Activated CD4-positive, alpha-beta T cell treated with anti-CD3 and anti-CD28 coated beads, Interleukin-2, amount 50 U/mL, for 16 hours (primary cell): ENCODE results near the gene CDK7.
A peak's percentile ranks its signal among the peaks of the same experiment; 100 is the strongest.
"Not testable (repeated sequence)": the region's sequence is repeated elsewhere in the genome, so short reads cannot be mapped to it uniquely, and the experiment has no call there.

ENCODE experiments used
- DNase-seq: peaks from one replicate; pipeline ENCODE4 v3.0.0-alpha.2; 2020

Gene CDK7

GRCh38 chr5:69234457-69235268 lies at the start of gene CDK7:
Gene CDK7 (plus strand): TSS chr5:69234886. CDS start chr5:69234976, 90 bp downstream.
- DNase-seq = peak; percentile 93

DNA sequence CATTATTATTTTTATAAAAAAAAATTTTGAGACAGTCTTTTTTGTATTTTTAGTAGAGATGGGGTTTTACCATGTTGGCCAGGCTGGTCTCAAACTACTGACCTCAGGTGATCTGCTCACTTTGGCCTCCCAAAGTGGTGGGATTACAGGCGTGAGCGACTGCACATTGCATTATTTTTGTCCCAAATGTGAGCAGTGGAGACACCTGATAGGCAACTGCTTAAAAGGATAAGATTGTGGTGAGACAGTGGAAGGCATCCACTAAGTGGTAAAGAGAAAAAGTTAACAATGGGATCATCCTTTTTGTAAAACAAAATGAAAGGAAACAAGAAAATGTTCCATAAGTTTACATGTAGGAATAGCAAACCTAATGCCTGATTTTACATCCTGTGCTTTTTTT lies 47.3 kb upstream of the CDK7 start:
- no peak for DNase-seq

GRCh38 chr5:69188811-69189161 lies 45.9 kb upstream of the CDK7 start:
- no peak for DNase-seq

DNA sequence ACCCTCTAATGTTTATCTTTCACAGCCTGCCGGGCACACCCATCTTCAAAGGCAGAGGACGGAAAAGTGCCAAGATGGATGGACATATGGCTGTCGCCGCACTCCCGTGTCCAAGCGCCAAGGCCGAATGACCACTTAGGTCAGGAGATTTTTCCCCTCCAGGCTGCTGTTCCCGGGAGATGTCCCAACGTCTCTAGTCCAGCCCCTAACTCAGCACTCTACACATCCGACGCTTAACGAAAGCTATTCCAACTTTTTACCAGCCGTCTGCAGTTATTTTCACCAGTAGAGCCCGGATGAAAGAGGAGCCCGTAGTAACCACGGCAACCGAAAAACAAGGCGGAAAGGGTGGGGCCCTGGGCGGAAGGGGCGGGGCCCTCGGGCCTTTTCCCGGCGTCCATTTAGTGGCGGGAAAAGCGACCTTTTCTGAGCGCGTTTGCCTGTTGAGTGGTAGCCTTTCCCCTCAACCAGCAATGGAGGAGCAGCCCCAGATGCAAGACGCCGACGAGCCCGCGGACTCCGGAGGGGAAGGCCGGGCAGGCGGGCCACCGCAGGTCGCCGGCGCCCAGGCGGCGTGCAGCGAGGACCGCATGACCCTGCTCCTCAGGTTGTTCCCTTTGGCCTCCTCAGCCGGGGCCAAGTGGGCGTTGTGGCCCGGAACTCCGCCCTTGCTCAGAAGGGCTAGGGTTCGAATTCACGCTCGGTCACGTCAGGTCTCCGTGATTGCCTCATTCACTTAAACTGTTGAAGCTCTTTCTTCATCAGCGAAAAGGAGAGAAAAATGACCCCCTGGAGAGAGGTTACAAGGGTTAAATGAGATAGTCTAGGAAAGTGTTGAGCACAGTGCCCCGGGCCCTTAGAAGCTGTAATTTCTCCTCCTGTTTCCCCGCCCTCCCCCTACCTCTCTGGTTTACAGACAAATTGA lies 45.3 kb upstream of the CDK7 start, which contains the start of gene CENPH:
TSS of gene CENPH (plus strand) at position 422 of the 925 bp plus-strand sequence. CDS start at position 474, 52 bp downstream.
- DNase-seq = peak; percentile 95

DNA sequence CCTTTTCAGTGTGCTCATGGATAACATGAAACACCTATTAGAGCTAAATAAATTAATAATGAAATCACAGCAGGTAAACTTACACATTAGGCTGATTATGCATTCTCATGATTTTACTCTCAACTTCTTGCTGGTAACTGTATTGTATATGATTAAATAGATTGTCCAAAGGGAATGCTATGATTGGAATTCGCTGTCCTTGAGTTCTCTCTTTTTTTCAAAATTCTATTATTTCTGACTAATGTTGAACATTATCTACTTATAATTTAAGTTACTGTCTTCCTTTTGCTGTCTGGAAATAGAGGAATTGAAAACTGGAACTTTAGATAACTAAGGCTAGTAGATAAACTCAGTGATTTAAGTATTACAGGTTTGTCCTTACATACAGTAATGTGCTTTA lies 32.2 kb upstream of the CDK7 start:
- no peak for DNase-seq

- no peak for DNase-seq
These were observed 28.0 kb upstream of the CDK7 start for GRCh38 chr5:69206528-69207190.

- DNase-seq = no peak
These were observed 25.1 kb upstream of the CDK7 start for GRCh38 chr5:69209602-69210001.

DNA sequence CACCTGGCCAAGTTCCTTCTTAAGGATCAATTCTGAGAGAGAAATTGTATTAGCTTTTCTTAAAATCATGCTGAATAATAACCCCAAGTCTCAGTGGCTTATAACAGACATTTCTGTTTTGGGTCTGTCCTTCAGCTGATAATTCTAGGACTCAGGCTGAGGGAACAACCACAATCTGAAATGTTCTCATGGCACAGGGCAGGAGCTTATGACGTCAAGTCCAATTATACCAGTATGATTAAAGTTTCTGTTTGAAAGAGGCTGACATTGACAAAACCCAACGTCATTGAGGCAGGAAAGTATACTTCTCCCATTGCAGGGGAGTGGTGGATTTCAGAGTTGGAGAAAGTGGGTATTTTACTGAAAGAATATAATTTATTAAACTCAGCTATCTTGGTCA lies 23.5 kb upstream of the CDK7 start:
- DNase-seq = no peak

DNA sequence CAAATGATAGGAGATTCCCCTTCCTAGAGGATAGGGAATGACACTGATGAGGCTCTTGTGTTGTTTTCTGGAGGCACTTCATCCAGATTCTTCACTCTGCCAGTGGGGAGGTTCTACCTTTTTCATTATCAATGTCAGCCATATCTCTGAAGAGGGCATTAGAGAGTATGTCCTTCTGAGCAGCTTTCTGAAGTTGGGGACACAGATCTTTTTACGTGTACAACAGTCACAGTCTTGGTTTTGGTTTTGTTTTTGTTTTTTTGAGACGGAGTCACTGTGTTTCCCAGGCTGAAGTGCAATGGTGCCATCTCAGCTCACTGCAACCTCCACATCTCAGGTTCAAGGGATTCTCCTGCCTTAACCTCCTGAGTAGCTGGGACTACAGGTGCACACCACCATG lies 22.7 kb upstream of the CDK7 start:
- no peak for DNase-seq

- DNase-seq = no peak
These were observed 21.0 kb upstream of the CDK7 start for GRCh38 chr5:69213513-69214215.

GRCh38 chr5:69217151-69217511 lies 17.6 kb upstream of the CDK7 start:
- peak; percentile 5 for DNase-seq

- DNase-seq = peak; percentile 97
These were observed 16.8 kb upstream of the CDK7 start for GRCh38 chr5:69217548-69218526.

DNA sequence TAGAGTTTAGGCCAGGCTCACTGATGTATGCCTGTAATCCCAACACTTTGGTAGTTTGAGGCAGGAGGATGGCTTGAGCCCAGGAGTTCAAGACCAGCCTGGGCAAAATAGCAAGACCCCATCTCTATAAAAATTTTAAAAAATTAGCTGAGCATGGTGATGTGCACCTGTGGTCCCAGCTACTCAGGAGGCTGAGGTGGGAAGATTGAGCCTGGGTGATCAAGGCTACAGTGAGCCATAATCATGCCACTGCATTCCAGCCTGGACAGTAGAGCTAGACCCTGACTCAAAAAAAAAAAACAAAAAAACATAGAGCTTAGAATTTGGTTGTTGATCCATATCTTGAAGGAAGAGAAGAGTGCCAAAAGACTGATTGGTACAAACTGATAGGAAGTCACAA lies 14.7 kb upstream of the CDK7 start:
- DNase-seq = no peak

GRCh38 chr5:69220371-69220770 lies 14.3 kb upstream of the CDK7 start:
- not testable (repeated sequence) for DNase-seq

DNA sequence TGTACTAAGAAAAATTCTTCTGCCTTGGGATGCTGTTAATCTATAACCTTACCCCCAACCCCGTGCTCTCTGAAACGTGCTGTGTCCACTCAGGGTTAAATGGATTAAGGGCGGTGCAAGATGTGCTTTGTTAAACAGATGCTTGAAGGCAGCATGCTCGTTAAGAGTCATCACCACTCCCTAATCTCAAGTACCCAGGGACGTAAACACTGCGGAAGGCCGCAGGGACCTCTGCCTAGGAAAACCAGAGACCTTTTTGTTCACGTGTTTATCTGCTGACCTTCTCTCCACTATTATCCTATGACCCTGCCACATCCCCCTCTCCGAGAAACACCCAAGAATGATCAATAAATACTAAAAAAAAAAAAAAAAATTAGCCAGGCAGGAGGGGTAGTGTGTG lies 13.9 kb upstream of the CDK7 start:
- not testable (repeated sequence) for DNase-seq

- no peak for DNase-seq
These were observed 10.2 kb upstream of the CDK7 start for GRCh38 chr5:69224520-69224919.

DNA sequence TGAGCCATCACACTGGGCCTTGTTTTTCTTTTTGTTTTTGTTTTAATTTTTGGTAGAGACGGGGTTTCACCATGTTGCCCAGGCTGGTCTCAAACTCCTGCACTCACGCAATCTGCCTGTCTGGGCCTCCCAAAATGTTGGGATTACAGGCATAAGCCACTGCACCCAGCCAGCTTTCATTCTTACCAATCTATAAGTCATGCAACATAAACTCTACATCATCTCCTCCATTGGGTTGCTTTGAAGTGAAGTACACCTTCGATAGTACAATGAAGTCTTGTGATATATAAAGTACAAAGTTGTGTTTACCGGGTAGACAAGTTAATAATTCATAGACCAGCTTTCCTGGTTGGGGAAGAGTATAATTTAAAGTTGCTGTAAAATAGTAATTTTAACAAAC lies 8.8 kb upstream of the CDK7 start:
- DNase-seq = no peak

GRCh38 chr5:69230181-69230580 lies 4.5 kb upstream of the CDK7 start:
- DNase-seq = no peak

DNA sequence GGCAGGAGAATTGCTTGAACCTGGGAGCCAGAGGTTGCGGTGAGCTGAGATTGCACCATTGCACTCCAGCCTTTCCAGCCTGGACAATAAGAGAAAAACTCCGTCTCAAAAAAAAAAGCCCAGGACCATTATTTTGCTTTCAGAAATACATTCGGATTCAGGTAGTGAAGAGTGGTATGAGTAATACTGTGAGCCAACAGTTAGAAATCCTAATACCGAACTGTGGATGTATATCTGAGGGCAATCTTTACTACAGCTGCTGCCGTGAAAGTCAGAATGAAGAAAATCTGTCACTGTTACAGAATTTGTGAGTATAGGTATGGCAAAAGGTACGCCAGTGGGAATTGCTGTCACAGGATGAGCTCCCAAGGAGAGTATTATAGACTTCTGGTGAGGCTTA lies 3.4 kb upstream of the CDK7 start:
- no peak for DNase-seq

- no peak for DNase-seq
These were observed 2.8 kb upstream of the CDK7 start for GRCh38 chr5:69231851-69232250.

DNA sequence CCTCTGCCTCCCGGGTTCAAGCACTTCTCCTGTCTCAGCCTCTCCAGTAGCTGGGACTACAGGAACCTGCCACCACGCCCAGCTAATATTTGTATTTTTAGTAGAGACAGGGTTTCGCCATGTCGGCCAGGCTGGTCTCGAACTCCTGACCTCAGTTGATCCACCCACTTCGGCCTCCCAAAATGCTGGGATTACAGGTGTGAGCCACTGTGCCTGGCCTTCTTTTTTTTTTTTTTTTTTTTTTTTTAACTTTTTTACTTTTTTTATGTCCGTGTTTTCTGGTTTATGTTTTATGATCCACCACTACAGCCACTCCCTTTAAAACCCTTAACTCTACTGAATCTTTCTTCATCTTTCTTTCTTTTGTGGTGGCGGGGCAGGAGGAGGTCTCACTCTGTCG lies 2.0 kb downstream of the CDK7 start:
- not testable (repeated sequence) for DNase-seq

- DNase-seq = no peak
These were observed 3.2 kb downstream of the CDK7 start for GRCh38 chr5:69237877-69238276.
